Endothelial cell of umbilical vein (primary cell): ENCODE results near the gene EIF4A3. TPM values are rescaled to one million over a fixed set of nuclear protein-coding genes. Genes with fewer than 3 reads are reported as not detected.
"Not testable (repeated sequence)": the region's sequence is repeated elsewhere in the genome, so short reads cannot be mapped to it uniquely, and the experiment has no call there.

Experiments used
- BruUV-seq: library from RNA; stranded (reverse); fragments of 400-500 nt; replicated peaks from 2 replicates; lab custom pipeline; 2021; lab: Mats Ljungman, UMichigan
- CTCF ChIA-PET: fragments of 300-600, 350-600 bp; sonication (Branson Sonifier 250); formaldehyde crosslinking; loops from one replicate; lab custom pipeline; 2021; ENCODE audit warnings: antibody characterized with exemption, inconsistent platforms; lab: Charles Lee
- POLR2A ChIA-PET: fragments of 300-600, 350-600 bp; sonication (Branson Sonifier 250); formaldehyde crosslinking; loops from one replicate; lab custom pipeline; 2021; ENCODE audit warnings: antibody characterized with exemption, inconsistent platforms; lab: Charles Lee
- DNase-seq: peaks from one replicate; pipeline ENCODE4 v3.0.0-alpha.2; 2011; ENCODE audit warnings: low read depth, low spot score
- FAIRE-seq: peaks from 2 replicates; lab custom pipeline; 2011; peaks lifted over from hg19 to GRCh38; lab: Jason Lieb, UNC
- H2AFZ ChIP-seq: 2 replicates; pipeline ENCODE4 v1.6.0; 2012; ENCODE audit warnings: low read depth, low read length, control low read depth, inconsistent platforms
- H3K27ac ChIP-seq: 2 replicates; pipeline ENCODE4 v1.5.1; 2011; ENCODE audit warnings: low read depth, mild to moderate bottlenecking, control low read depth, low read length, moderate library complexity; ENCODE audit not compliant: insufficient read depth
- H3K27me3 ChIP-seq, 2 experiments: 2 replicates each; pipeline versions ENCODE4 v1.6.0 to v1.6.1; 2011; ENCODE audit warnings: low read length in 2 of 2, mixed read lengths in 1 of 2; ENCODE audit not compliant: control insufficient read depth in 2 of 2, insufficient read depth in 2 of 2
- H3K36me3 ChIP-seq, 2 experiments: 2 replicates in 1 of 2; 3 replicates in 1 of 2; pipeline ENCODE4 v1.5.1; 2011; ENCODE audit warnings: low read length in 2 of 2, mild to moderate bottlenecking in 1 of 2, moderate library complexity in 1 of 2; ENCODE audit not compliant: control insufficient read depth in 2 of 2, insufficient read depth in 2 of 2; ENCODE audit errors: extremely low read depth in 1 of 2
- H3K4me1 ChIP-seq: 3 replicates; pipeline ENCODE4 v1.5.1; 2011; ENCODE audit warnings: mild to moderate bottlenecking, low read length; ENCODE audit not compliant: control insufficient read depth, insufficient read depth; ENCODE audit errors: extremely low read depth
- H3K4me2 ChIP-seq: 2 replicates; pipeline ENCODE4 v1.6.1; 2011; ENCODE audit warnings: low read length, control low read depth, mixed read lengths; ENCODE audit not compliant: insufficient read depth
- H3K4me3 ChIP-seq, 3 experiments: fragments of 200-600 bp in 1 of 3; sonication (generic), shearing (Covaris generic) in 1 of 3; replicated peaks in 1 of 3; 2 replicates each; pipeline ENCODE4 v1.5.1; 2011 to 2016; ENCODE audit warnings: control low read depth in 3 of 3, low read length in 3 of 3, mild to moderate bottlenecking in 2 of 3, inconsistent platforms in 1 of 3, low read depth in 1 of 3, moderate library complexity in 1 of 3; ENCODE audit not compliant: insufficient read depth in 1 of 3
- H3K79me2 ChIP-seq: 2 replicates; pipeline ENCODE4 v1.6.0; 2012; ENCODE audit warnings: low read length, inconsistent platforms; ENCODE audit not compliant: control insufficient read depth, insufficient read depth
- H3K9ac ChIP-seq: replicated peaks from 2 replicates; pipeline ENCODE3; 2011; ENCODE audit warnings: low read length, control low read depth; ENCODE audit not compliant: insufficient read depth; ENCODE audit errors: extremely low read depth
- H3K9me1 ChIP-seq: replicated peaks from 3 replicates; pipeline ENCODE4 v1.6.0; 2011; ENCODE audit warnings: mild to moderate bottlenecking, low read length; ENCODE audit not compliant: control insufficient read depth, insufficient read depth; ENCODE audit errors: extremely low read depth
- H3K9me3 ChIP-seq: replicated peaks from 2 replicates; pipeline ENCODE4 v1.5.1; 2012; ENCODE audit warnings: low read length, inconsistent platforms; ENCODE audit not compliant: control insufficient read depth, insufficient read depth
- H4K20me1 ChIP-seq: replicated peaks from 2 replicates; pipeline ENCODE3; 2011; ENCODE audit warnings: mild to moderate bottlenecking, low read length; ENCODE audit not compliant: control insufficient read depth, insufficient read depth; ENCODE audit errors: extremely low read depth
- EZH2 ChIP-seq: IDR thresholded peaks from 2 replicates; pipeline ENCODE4 v1.6.1; 2012; ENCODE audit warnings: borderline replicate concordance, low read depth, mild to moderate bottlenecking, moderate library complexity, low read length, inconsistent platforms; ENCODE audit not compliant: severe bottlenecking
- FOS ChIP-seq: IDR thresholded peaks from 2 replicates; pipeline ENCODE4 v1.6.1; 2011; ENCODE audit warnings: mild to moderate bottlenecking, low read length, moderate library complexity, borderline replicate concordance; ENCODE audit not compliant: insufficient read depth
- GATA2 ChIP-seq: IDR thresholded peaks from 2 replicates; pipeline ENCODE4 v1.7.0; 2011; ENCODE audit warnings: low read depth, mild to moderate bottlenecking, moderate library complexity, mixed read lengths, low read length; ENCODE audit not compliant: insufficient read length, insufficient read depth
- JUN ChIP-seq: IDR thresholded peaks from 2 replicates; pipeline ENCODE4 v1.6.1; 2011; ENCODE audit warnings: borderline replicate concordance, low read depth; ENCODE audit not compliant: insufficient read length, insufficient read depth
- MYC ChIP-seq: IDR thresholded peaks from one replicate; pipeline ENCODE4 v1.6.1; 2011; ENCODE audit warnings: mild to moderate bottlenecking, low read depth, low read length
- POLR2A ChIP-seq: IDR thresholded peaks from 2 replicates; pipeline ENCODE4 v1.6.1; 2012; ENCODE audit warnings: low read depth, mild to moderate bottlenecking, control low read depth, low read length
- POLR2AphosphoS5 ChIP-seq: IDR thresholded peaks from 2 replicates; pipeline ENCODE4 v1.6.1; 2012; ENCODE audit warnings: low read depth, mild to moderate bottlenecking, control low read depth, low read length, moderate library complexity; ENCODE audit not compliant: insufficient read depth
- dilution Hi-C: fragments of 300-500 bp; cut with MboI; formaldehyde crosslinking; loops from one replicate; pipeline ENCODE4 v1.15.0; 2019; ENCODE audit warnings: low sequenced_read_pairs; ENCODE audit not compliant: extremely low pct_ligation_motif_present
- intact Hi-C: fragments of 100-400 bp; cut with micrococcal nuclease; formaldehyde crosslinking; loops from one replicate; pipeline ENCODE4 v1.10.0; 2022
- polyA plus RNA-seq, 4 experiments: library from polyadenylated mRNA; depleted of rRNA in 3 of 4; stranded (reverse) in 3 of 4; unstranded in 1 of 4; fragments of >200 nt; gene quantifications; 2 replicates each; pipeline versions ENCODE4 v1.2.1 to v1.2.3, GENCODE V29; 2011 to 2012; ENCODE audit warnings: missing spikeins in 1 of 4
- total RNA-seq: library from RNA; stranded (reverse); gene quantifications from 2 replicates; pipeline ENCODE4 v1.2.3, GENCODE V29; 2021
- TF ChIP-seq, protein P1 (sequence below): IDR thresholded peaks from 2 replicates; pipeline ENCODE4 v1.6.1; 2011; ENCODE audit not compliant: insufficient read depth, insufficient read length
- TF ChIP-seq, protein P2 (sequence below), 2 donors: IDR thresholded peaks; 1 replicate in 1 of 2; 2 replicates in 1 of 2; pipeline ENCODE4 v1.5.1; 2011; ENCODE audit warnings: low read length in 2 of 2, mild to moderate bottlenecking in 2 of 2, moderate library complexity in 2 of 2, control low read depth in 1 of 2, inconsistent platforms in 1 of 2, low read depth in 1 of 2; ENCODE audit not compliant: insufficient read depth in 1 of 2; ENCODE audit errors: extremely low read depth in 1 of 2

The EIF4A3 gene
- total and polyA plus RNA-seq, 2 donors (not counting 3 experiments of a cell fraction or from before 2014, with no cell fraction given): 90.4 to 94.5 TPM

DNA sequence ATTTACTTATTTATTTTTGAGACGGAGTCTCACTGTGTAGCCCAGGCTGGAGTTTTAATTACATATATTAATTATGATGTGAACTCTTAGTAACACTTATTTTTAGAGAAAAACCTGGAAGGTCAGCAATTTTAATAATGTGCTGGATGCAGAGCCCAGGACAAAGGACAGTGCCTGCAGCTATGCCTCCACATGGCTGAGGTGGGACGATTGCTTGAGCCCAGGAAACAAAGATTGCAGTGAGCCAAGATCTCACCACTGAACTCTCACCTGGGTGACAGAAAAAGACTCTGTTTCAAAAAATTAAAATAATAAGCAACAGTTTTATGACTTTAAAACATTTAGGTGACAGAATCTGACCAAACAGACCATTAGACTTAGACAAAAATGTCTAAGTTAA is 11.9 kb upstream of the EIF4A3 start:
- Histone ChIP-seq H3K27ac (no peak overlapping the region), H3K4me3 (no peak overlapping the region), H4K20me1 (no peaks in the 10 kb centered on the region), H3K4me2 (no peak overlapping the region), H3K9ac (no peak overlapping the region), H3K36me3 (no peaks in the 10 kb centered on the region), H3K27me3 (peaks cover 8% of the 10 kb centered on the region in 2 experiments), H3K79me2 (no peaks in the 10 kb centered on the region), H2AFZ (no peak overlapping the region), H3K9me1 (no peaks in the 10 kb centered on the region), H3K4me1 (no peaks in the 10 kb centered on the region), H3K9me3 (no peaks in the 10 kb centered on the region)
- FAIRE-seq: no peak
- dilution Hi-C loops (no loop called here), intact Hi-C loops (no loop called here)
- no peak for DNase-seq
- POLR2A ChIA-PET: no interaction called here
- no TSS peak for BruUV-seq
- TF ChIP-seq, protein P1, sequence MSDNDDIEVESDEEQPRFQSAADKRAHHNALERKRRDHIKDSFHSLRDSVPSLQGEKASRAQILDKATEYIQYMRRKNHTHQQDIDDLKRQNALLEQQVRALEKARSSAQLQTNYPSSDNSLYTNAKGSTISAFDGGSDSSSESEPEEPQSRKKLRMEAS: no peak
- TF ChIP-seq MYC (no peak), POLR2A (no peak), JUN (no peak), FOS (no peak), POLR2AphosphoS5 (no peak), EZH2 (no peak), GATA2 (no peak)
- TF ChIP-seq, protein P2, sequence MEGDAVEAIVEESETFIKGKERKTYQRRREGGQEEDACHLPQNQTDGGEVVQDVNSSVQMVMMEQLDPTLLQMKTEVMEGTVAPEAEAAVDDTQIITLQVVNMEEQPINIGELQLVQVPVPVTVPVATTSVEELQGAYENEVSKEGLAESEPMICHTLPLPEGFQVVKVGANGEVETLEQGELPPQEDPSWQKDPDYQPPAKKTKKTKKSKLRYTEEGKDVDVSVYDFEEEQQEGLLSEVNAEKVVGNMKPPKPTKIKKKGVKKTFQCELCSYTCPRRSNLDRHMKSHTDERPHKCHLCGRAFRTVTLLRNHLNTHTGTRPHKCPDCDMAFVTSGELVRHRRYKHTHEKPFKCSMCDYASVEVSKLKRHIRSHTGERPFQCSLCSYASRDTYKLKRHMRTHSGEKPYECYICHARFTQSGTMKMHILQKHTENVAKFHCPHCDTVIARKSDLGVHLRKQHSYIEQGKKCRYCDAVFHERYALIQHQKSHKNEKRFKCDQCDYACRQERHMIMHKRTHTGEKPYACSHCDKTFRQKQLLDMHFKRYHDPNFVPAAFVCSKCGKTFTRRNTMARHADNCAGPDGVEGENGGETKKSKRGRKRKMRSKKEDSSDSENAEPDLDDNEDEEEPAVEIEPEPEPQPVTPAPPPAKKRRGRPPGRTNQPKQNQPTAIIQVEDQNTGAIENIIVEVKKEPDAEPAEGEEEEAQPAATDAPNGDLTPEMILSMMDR (IDR thresholded peaks at IDR 0.05; ENCODE audit: extremely low read depth in 1 of 2, insufficient read depth in 1 of 2, low read depth in 1 of 2, low read length in 2 of 2): no peak
- CTCF ChIA-PET: no interaction called here

DNA sequence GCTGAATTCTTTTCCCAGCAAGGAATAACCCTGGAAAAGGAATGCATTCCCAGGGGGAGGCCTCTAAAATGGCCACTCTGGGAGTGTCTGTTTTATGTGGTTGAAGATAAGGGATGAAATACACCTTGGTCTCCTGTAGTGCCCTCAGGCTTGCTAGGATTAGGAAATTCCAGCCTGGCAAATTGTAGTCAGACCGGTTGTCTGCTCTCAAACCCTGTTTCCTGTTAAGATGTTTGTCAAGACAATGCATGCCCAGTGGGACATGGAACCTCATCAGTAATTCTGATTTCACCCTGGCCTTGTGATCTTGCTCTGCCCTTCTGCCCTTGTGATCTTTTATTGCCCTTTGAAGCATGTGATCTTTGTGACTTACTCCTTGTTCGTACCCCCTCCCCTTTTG is 8.7 kb upstream of the EIF4A3 start:
- H3K9ac ChIP-seq, H4K20me1 ChIP-seq, H3K9me1 ChIP-seq, H3K27ac ChIP-seq, POLR2A ChIA-PET, H3K4me3 ChIP-seq, DNase-seq, H3K9me3 ChIP-seq, intact Hi-C loops, H3K4me1 ChIP-seq, dilution Hi-C loops, H3K4me2 ChIP-seq, FAIRE-seq, CTCF ChIA-PET, H3K27me3 ChIP-seq, H2AFZ ChIP-seq, H3K36me3 ChIP-seq, BruUV-seq, H3K79me2 ChIP-seq: not testable (repeated sequence)
